Adipose tissue (tissue), 3 donors: ENCODE measurements around the gene ATP9B. TPM values are rescaled to one million over a fixed set of nuclear protein-coding genes. Genes with fewer than 3 reads are reported as not detected.

ENCODE experiments used
- H3K27ac ChIP-seq: one replicate; pipeline ENCODE4 v1.5.1; 2013; ENCODE audit warnings: low read depth, low read length
- WGBS, 3 donors: extraction: QIAGEN DNeasy Blood & Tissue Kit; methylation state at CpG; one replicate each; pipeline ENCODE4 v1.1.7; 2013; 5-methylcytosine and 5-hydroxymethylcytosine counted together
- polyA plus RNA-seq, 3 donors: library from polyadenylated mRNA; stranded (reverse); fragments of 200-250 nt; gene quantifications; one replicate each; pipeline ENCODE4 v1.2.3, GENCODE V29; 2013
- donor health status: healthy with polysubstance abuse.
- donor health status: Bipolar disorder and iron deficiency.
- donor health status: healthy.

Gene ATP9B
- polyA plus RNA-seq, 3 donors = 7.3 to 13.5 (median 9.3) TPM

- WGBS, 3 donors = 80 to 98% (median 95%) methylated on average over 10 of the region's 10 CpGs
- no peak overlapping the region for H3K27ac ChIP-seq
These were observed 108.9 kb downstream of the ATP9B start for GRCh38 chr18:79178113-79178531.

DNA sequence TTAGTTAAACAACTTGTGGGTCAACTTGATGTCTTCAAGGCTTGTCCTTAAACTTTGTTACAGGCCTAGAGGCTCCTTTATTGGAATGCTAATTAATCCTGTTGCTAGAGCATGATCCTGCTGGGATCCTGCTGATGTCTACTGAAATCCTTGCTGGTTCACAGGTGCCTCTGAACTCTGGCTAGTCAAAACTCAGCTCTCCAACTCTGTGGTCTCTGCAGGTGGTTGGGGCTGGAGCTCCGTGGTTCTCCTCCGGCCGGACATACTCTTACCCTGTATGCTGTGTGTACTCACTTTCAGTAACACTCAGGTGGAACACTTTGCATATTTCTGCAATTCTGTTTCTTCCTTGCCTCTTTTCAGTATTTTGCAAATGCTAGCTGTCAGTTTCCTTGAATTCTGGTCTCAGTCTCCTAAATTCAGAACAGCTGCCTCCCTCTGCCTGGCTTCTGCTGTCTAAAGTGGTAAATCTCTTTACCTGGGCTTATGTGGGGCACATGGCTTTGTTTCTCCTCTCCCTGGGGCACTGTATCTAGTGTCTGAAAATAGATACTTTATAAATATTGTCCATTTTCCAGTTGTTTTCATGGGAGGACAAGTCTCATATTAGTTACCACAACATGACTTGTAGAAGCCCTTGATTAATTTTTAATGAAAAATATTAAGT, 113.0 kb downstream of the ATP9B start:
- WGBS, 3 donors = 93 to 98% (median 94%) methylated on average over 3 of the region's 3 CpGs
- H3K27ac ChIP-seq = no peak overlapping the region

DNA sequence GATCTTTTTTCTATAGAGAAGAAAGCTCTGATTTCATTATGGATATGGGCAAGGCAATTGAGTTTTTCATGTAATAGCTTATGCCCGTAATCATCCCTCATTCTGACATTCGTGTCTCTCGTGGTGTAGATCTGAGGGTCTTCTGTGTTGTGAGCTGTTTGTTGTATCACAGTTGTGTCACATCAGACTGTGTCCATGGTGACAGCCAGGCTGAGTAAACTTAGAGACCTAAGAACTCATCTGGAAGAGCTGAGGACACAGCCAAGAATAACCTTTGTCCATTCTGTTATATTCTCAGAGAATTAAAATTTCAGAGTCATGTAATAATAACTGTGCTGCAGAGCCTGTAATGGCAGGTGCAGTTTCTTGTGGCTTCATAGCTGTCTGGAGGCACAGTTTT, 116.5 kb downstream of the ATP9B start:
- H3K27ac ChIP-seq = no peak overlapping the region
- 89 to 95% (median 89%) methylated on average over 3 of the region's 3 CpGs for WGBS, 3 donors

DNA sequence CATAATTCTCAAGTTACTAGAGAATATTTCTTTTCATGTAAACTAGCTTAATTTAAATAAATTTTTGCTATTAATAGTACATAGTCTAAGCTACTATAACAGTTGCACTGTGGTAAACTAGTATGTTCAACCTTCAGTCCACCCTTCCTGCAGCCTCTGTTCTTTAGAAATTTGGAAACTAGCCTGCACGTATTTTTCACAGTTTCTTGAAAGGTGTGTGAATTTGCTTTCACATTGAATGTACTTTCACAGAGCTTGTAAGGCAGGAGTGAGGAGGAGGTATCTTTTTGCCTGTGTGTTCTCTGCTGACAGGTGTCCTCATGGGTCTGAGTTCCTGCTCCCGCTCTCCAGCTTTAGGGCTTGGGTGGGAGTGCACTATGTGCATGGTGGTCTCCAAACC, 117.5 kb downstream of the ATP9B start:
- H3K27ac ChIP-seq = no peak overlapping the region
- 91 to 95% (median 93%) methylated on average over 2 of the region's 2 CpGs for WGBS, 3 donors

- H3K27ac ChIP-seq = no peak overlapping the region
- WGBS, 3 donors = 65 to 82% (median 73%) methylated on average over 7 of the region's 7 CpGs
These were observed 118.5 kb downstream of the ATP9B start for GRCh38 chr18:79187532-79188277.

- WGBS, 3 donors = 95 to 98% (median 96%) methylated on average over 4 of the region's 4 CpGs
These were observed 122.2 kb downstream of the ATP9B start for GRCh38 chr18:79191418-79191817.

GRCh38 chr18:79191956-79192355, 122.8 kb downstream of the ATP9B start:
- no peak overlapping the region for H3K27ac ChIP-seq
- WGBS, 3 donors = 89 to 90% (median 90%) methylated on average over 5 of the region's 5 CpGs

More at GRCh38 chr18:79191418-79191817, 122.2 kb downstream of the ATP9B start:
- no peak overlapping the region for H3K27ac ChIP-seq

DNA sequence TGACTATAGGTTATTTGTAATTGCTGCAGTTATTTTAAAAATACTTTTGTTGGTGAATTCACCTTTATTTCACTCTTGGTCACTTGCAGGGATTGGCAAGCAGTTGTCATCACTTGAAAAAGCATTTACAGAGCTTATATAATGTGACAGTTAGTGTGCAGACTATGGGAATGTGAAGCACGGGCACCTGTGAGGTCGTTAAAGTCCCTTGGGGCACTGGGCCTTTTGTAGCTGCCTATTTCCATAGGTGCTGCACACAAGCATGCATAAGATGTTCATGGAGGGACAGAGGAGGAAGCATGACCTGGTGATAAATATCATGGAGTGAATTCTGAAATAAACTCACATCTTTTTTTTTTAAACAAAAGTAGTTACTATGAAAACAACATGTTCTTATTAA, 124.6 kb downstream of the ATP9B start:
- 64 to 86% (median 79%) methylated on average over 2 of the region's 2 CpGs for WGBS, 3 donors
- H3K27ac ChIP-seq = no peak overlapping the region

DNA sequence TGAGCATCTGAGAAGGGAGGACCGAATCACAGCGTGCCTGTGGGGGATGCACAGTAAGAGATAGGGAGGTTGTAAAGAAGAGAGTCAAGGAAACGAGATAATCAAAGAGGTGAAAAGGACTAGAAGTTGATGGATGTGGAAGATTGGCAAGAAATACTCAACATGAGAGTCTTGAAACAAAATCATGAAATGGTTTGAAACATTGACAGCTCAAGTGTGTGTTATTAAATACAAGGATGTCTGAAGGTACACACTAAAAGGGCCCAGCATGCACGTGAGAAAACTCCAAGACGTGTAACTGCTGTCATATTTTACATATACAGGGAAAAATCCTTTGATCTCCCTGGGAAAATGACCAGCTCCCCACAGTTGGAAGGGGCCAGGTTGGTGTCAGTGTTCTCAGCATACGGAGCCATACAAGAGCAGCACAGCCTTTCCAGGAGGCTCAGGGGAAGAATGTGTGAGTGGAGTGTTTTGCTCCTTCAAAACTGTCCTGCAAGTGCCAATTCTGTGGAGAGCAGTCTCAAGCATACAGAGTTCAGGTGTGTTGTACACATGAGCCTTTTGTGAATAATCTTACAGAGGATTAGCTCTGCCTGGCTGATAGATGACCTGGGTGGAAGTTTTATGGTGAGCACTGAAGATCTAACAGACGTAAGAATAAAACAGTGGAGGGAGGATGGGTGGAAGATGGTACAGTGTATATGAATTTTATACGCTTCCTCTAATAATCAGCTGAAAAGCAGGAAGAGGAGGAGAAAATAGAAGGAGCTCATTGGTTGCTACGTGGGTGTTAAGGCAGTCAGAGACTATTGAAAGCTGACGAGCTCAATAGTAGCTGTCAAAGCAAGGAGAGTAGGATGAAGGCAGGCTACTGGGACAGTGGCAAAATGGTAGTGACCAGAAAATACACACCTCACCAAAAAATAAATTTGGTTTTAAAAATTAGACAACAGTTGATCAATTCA, 126.8 kb downstream of the ATP9B start:
- WGBS, 3 donors = 68 to 91% (median 86%) methylated on average over 10 of the region's 10 CpGs
- no peak overlapping the region for H3K27ac ChIP-seq

- H3K27ac ChIP-seq = no peak overlapping the region
- WGBS, 3 donors = 82 to 92% (median 88%) methylated on average over 4 of the region's 4 CpGs
These were observed 128.3 kb downstream of the ATP9B start for GRCh38 chr18:79197531-79197930.

GRCh38 chr18:79199691-79200374, 130.6 kb downstream of the ATP9B start:
- 67 to 82% (median 77%) methylated on average over 7 of the region's 7 CpGs for WGBS, 3 donors
- no peak overlapping the region for H3K27ac ChIP-seq

GRCh38 chr18:79200546-79201268, 131.5 kb downstream of the ATP9B start:
- 83 to 85% (median 84%) methylated on average over 7 of the region's 7 CpGs for WGBS, 3 donors
- no peak overlapping the region for H3K27ac ChIP-seq

- 95 to 96% (median 95%) methylated on average over 8 of the region's 8 CpGs for WGBS, 3 donors
These were observed 133.9 kb downstream of the ATP9B start for GRCh38 chr18:79203017-79203605.

GRCh38 chr18:79204889-79205807, 136.0 kb downstream of the ATP9B start:
- 69 to 82% (median 76%) methylated on average over 13 of the region's 13 CpGs for WGBS, 3 donors
- H3K27ac ChIP-seq = no peak overlapping the region

More at GRCh38 chr18:79203017-79203605, 133.9 kb downstream of the ATP9B start:
- no peak overlapping the region for H3K27ac ChIP-seq

- no peak overlapping the region for H3K27ac ChIP-seq
- WGBS, 3 donors = 88 to 96% (median 92%) methylated on average over 4 of the region's 4 CpGs
These were observed 137.2 kb downstream of the ATP9B start for GRCh38 chr18:79206444-79206843.

GRCh38 chr18:79208906-79209305, 139.7 kb downstream of the ATP9B start:
- H3K27ac ChIP-seq = no peak overlapping the region
- 39 to 96% (median 91%) methylated on average over 5 of the region's 5 CpGs for WGBS, 3 donors
